ENCODE results near the gene OXSM. TPM values are rescaled to one million over a fixed set of nuclear protein-coding genes. Genes with fewer than 3 reads are reported as not detected.

Gene OXSM
- polyA plus RNA-seq, 3 donors = 2.9 to 8.2 (median 4.5) TPM

DNA sequence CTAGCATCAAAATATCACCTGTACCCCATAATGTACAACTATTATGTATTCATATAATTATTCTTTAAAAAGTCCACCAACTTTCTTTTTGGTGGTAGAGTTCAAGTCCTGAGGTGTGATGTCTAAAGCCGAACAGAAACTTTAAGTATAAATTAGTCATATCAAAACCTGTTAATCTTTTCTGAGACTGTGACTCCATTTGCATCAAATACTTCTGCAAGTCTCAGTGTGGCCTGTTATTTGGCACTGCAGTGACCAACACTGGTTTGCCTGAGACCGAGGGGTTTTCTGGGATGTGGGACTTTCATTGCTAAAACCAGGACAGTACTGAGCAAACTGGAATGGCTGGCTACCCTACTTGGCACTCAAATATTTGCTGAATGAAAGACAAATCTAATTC is 14.0 kb upstream of the OXSM start:
- no peak overlapping the region for H3K27ac Mint-ChIP-seq
- TF ChIP-seq, protein P1, sequence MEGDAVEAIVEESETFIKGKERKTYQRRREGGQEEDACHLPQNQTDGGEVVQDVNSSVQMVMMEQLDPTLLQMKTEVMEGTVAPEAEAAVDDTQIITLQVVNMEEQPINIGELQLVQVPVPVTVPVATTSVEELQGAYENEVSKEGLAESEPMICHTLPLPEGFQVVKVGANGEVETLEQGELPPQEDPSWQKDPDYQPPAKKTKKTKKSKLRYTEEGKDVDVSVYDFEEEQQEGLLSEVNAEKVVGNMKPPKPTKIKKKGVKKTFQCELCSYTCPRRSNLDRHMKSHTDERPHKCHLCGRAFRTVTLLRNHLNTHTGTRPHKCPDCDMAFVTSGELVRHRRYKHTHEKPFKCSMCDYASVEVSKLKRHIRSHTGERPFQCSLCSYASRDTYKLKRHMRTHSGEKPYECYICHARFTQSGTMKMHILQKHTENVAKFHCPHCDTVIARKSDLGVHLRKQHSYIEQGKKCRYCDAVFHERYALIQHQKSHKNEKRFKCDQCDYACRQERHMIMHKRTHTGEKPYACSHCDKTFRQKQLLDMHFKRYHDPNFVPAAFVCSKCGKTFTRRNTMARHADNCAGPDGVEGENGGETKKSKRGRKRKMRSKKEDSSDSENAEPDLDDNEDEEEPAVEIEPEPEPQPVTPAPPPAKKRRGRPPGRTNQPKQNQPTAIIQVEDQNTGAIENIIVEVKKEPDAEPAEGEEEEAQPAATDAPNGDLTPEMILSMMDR (IDR thresholded peaks at IDR 0.05) = no peak

DNA sequence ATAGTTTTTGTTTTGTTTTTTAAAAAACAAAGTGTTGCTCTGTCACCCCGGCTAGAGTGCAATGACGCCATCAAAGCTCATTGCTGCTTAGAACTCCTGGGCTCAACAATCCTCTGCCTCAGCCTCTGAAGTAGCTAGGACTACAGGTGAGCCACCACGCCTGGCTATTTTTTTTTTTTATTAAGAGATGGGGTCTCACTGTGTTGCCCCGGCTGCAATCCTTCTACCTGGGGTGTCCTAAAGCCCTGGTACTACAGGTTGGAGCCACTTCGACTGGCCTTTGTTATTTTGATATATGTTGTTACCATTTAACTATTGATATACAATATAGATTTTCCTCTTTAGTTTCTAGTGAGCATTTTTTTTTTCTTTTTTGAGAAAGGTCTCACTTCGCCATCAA is 9.3 kb upstream of the OXSM start:
- no peaks in the 10 kb centered on the region for H3K27me3 Mint-ChIP-seq (ENCODE audit: low read depth in 3 of 3)
- no peak overlapping the region for H3K4me2 ChIP-seq (replicated peaks; ENCODE audit: extremely low read depth, low read length, poor library complexity, severe bottlenecking)
- no peak for DNase-seq
- H3K36me3 ChIP-seq (replicated peaks in 1 of 2; ENCODE audit: control insufficient read depth in 1 of 2, insufficient read depth in 2 of 2, low read length in 2 of 2) = peaks cover 29 to 32% of the 10 kb centered on the region in 2 donors
- no peak overlapping the region for H3K4me3 ChIP-seq (replicated peaks in 1 of 3; ENCODE audit: low read depth in 2 of 3, low read length in 3 of 3)
- peaks cover 66% of the 10 kb centered on the region for H3K79me2 ChIP-seq (ENCODE audit: insufficient read depth, low read length)
- TF ChIP-seq, protein P1 (IDR thresholded peaks at IDR 0.05) = no peak
- no peak overlapping the region for H3K4me3 Mint-ChIP-seq
- peaks cover 13% of the 10 kb centered on the region for H4K20me1 ChIP-seq (ENCODE audit: insufficient read depth, low read length)
- peaks cover 29 to 34% of the 10 kb centered on the region in 2 donors for H3K36me3 Mint-ChIP-seq
- peaks cover 34% of the 10 kb centered on the region for H3K4me1 Mint-ChIP-seq
- 88% methylated on average over 2 of the region's 6 CpGs for WGBS (ENCODE audit: insufficient coverage)
- no peak overlapping the region for H2AFZ ChIP-seq (ENCODE audit: insufficient read depth, low read depth, low read length, poor library complexity, severe bottlenecking)
- H3K9me3 ChIP-seq (replicated peaks in 1 of 2; ENCODE audit: control insufficient read depth in 1 of 2, insufficient read depth in 1 of 2, low read length in 2 of 2) = no peaks in the 10 kb centered on the region
- no peak overlapping the region for H3K27ac ChIP-seq (ENCODE audit: low read depth in 1 of 2, low read length in 2 of 2)
- no peak overlapping the region for H3K9ac ChIP-seq (ENCODE audit: insufficient read depth, low read length, poor library complexity, severe bottlenecking)
- H3K27ac Mint-ChIP-seq = peak overlapping the region in 3 of 7 donors; percentile 30 to 69 (median 66)
- no peaks in the 10 kb centered on the region for H3K27me3 ChIP-seq (ENCODE audit: control insufficient read depth in 2 of 2, insufficient read depth in 2 of 2, low read length in 2 of 2)
- intact Hi-C loops (cut with micrococcal nuclease) = loop anchor here (5.0 kb wide), 2 partner anchors 113 to 118 kb away; partner anchors contain the start of gene TOP2B (in 1 of the 2)
- H3K9me3 Mint-ChIP-seq = peaks cover 0 to 6% (median 0%) of the 10 kb centered on the region in 7 donors
- peaks cover 23 to 33% of the 10 kb centered on the region in 2 donors for H3K4me1 ChIP-seq (ENCODE audit: control insufficient read depth in 1 of 2, insufficient read depth in 2 of 2, low read length in 2 of 2)

More for the DNA sequence above, 14.0 kb upstream of the OXSM start:
- Histone ChIP-seq H3K27me3 (ENCODE audit: control insufficient read depth in 2 of 2, insufficient read depth in 2 of 2, low read length in 2 of 2) (no peaks in the 10 kb centered on the region), H3K9me3 (replicated peaks in 1 of 2; ENCODE audit: control insufficient read depth in 1 of 2, insufficient read depth in 1 of 2, low read length in 2 of 2) (peaks cover 8 to 9% of the 10 kb centered on the region in 2 donors), H3K79me2 (ENCODE audit: insufficient read depth, low read length) (peaks cover 52% of the 10 kb centered on the region), H4K20me1 (ENCODE audit: insufficient read depth, low read length) (peaks cover 6% of the 10 kb centered on the region), H3K27ac (ENCODE audit: low read depth in 1 of 2, low read length in 2 of 2) (no peak overlapping the region), H3K4me2 (replicated peaks; ENCODE audit: extremely low read depth, low read length, poor library complexity, severe bottlenecking) (no peak overlapping the region), H3K4me3 (replicated peaks in 1 of 3; ENCODE audit: low read depth in 2 of 3, low read length in 3 of 3) (no peak overlapping the region), H2AFZ (ENCODE audit: insufficient read depth, low read depth, low read length, poor library complexity, severe bottlenecking) (no peak overlapping the region), H3K4me1 (ENCODE audit: control insufficient read depth in 1 of 2, insufficient read depth in 2 of 2, low read length in 2 of 2) (peaks cover 0 to 2% of the 10 kb centered on the region in 2 donors), H3K9ac (ENCODE audit: insufficient read depth, low read length, poor library complexity, severe bottlenecking) (no peak overlapping the region), H3K36me3 (replicated peaks in 1 of 2; ENCODE audit: control insufficient read depth in 1 of 2, insufficient read depth in 2 of 2, low read length in 2 of 2) (peaks cover 49 to 60% of the 10 kb centered on the region in 2 donors)
- intact Hi-C loops (cut with micrococcal nuclease) = no loop called here
- WGBS (ENCODE audit: insufficient coverage) = 100% methylated on average over 1 of the region's 2 CpGs
- no peak for DNase-seq
- Mint-ChIP-seq H3K36me3 (peaks cover 50 to 62% of the 10 kb centered on the region in 2 donors), H3K27me3 (ENCODE audit: low read depth in 3 of 3) (no peaks in the 10 kb centered on the region), H3K4me3 (no peak overlapping the region), H3K4me1 (peaks cover 9% of the 10 kb centered on the region), H3K9me3 (peaks cover 15 to 35% (median 19%) of the 10 kb centered on the region in 7 donors)

Measured in CD14-positive monocyte (primary cell).